OCI-LY1 (cell line): ENCODE measurements around the gene TLL2.

Source experiments
- H2AFZ ChIP-seq: fragments of 200-600 bp; sonication (generic), shearing (Covaris generic); 2 replicates; pipeline ENCODE4 v1.6.0; 2014; ENCODE audit warnings: antibody characterized with exemption, mild to moderate bottlenecking, low read length
- H3F3A ChIP-seq: fragments of 200-600 bp; sonication (generic), shearing (Covaris generic); 2 replicates; pipeline ENCODE4 v1.6.0; 2014; ENCODE audit warnings: mild to moderate bottlenecking, antibody characterized with exemption, low read length, moderate library complexity; ENCODE audit not compliant: insufficient read depth
- H3K27ac ChIP-seq: fragments of 200-600 bp; sonication (generic); 2 replicates; pipeline ENCODE4 v1.5.1; 2014; ENCODE audit warnings: low read length, mixed run types, mild to moderate bottlenecking, low read depth; ENCODE audit not compliant: poor library complexity, severe bottlenecking
- H3K27me3 ChIP-seq: fragments of 200-600 bp; sonication (generic); 2 replicates; pipeline ENCODE4 v1.6.0; 2014; ENCODE audit warnings: antibody characterized with exemption, mild to moderate bottlenecking, low read length, moderate library complexity; ENCODE audit not compliant: insufficient read depth
- H3K36me3 ChIP-seq: fragments of 200-600 bp; sonication (generic); 2 replicates; pipeline ENCODE4 v1.6.1; 2014; ENCODE audit warnings: mild to moderate bottlenecking, antibody characterized with exemption, low read length, moderate library complexity, mixed read lengths; ENCODE audit not compliant: insufficient read depth
- H3K4me1 ChIP-seq: fragments of 200-600 bp; sonication (generic); 2 replicates; pipeline ENCODE4 v1.5.1; 2014; ENCODE audit warnings: mild to moderate bottlenecking, low read length, moderate library complexity; ENCODE audit not compliant: insufficient read depth, severe bottlenecking
- H3K4me2 ChIP-seq: fragments of 200-600 bp; sonication (generic), shearing (Covaris generic); 2 replicates; pipeline ENCODE4 v1.6.1; 2014; ENCODE audit warnings: low read length
- H3K4me3 ChIP-seq: fragments of 200-600 bp; sonication (generic); 2 replicates; pipeline ENCODE4 v1.5.1; 2014; ENCODE audit warnings: low read length, low read depth, mild to moderate bottlenecking, mixed read lengths; ENCODE audit not compliant: poor library complexity, severe bottlenecking
- H3K79me2 ChIP-seq: fragments of 200-600 bp; shearing (Covaris generic); 2 replicates; pipeline ENCODE4 v1.6.1; 2016; ENCODE audit warnings: mixed run types, low read length, mixed read lengths; ENCODE audit not compliant: insufficient read depth
- H3K9ac ChIP-seq: fragments of 200-600 bp; sonication (generic), shearing (Covaris generic); 2 replicates; pipeline ENCODE4 v1.6.1; 2014; ENCODE audit warnings: mild to moderate bottlenecking, low read length, mixed read lengths
- H3K9me2 ChIP-seq: fragments of 200-600 bp; sonication (generic), shearing (Covaris generic); 2 replicates; pipeline ENCODE4 v1.6.1; 2014; ENCODE audit warnings: low read depth, mild to moderate bottlenecking, low read length, mixed read lengths
- H3K9me3 ChIP-seq: fragments of 200-600 bp; shearing (Covaris generic); 2 replicates; pipeline ENCODE4 v1.6.1; 2014; ENCODE audit warnings: low read length, mixed read lengths
- H4K20me1 ChIP-seq: fragments of 200-600 bp; sonication (generic), shearing (Covaris generic); 2 replicates; pipeline ENCODE4 v1.6.0; 2016; ENCODE audit warnings: mild to moderate bottlenecking, low read length; ENCODE audit not compliant: insufficient read depth
- EZH2 ChIP-seq: fragments of 200-600 bp; sonication (generic), shearing (Covaris generic); IDR thresholded peaks from 2 replicates; pipeline ENCODE4 v1.8.0; 2017; ENCODE audit warnings: borderline replicate concordance, mixed run types, mild to moderate bottlenecking, antibody characterized with exemption, low read length, moderate library complexity, mixed read lengths
- TF ChIP-seq, protein P1 (sequence below): fragments of 200-600 bp; sonication (generic), shearing (Covaris generic); IDR thresholded peaks from 2 replicates; pipeline ENCODE4 v1.5.1; 2017; ENCODE audit warnings: mild to moderate bottlenecking, antibody characterized with exemption, low read length, moderate library complexity, mixed read lengths

TLL2 gene

DNA sequence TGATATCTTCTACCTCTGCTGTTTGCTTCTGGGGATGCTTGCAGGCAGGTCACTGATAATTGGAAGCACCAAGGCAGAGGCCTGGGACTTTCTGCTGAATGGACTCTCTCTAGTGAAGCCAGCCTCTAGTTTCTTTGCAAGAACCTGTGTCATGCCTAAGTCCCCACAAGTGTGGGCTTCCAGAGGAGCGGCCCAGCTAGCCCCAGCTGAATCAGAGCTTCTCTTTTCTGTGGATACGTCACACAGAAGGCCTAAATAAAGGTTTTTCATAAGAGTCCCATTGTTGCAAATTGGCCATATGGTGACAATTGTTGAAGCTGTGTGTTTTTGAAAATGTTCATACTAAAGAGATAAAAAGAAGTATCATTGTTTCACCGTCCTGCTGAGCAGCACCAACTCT is 148.2 kb downstream of the TLL2 start:
- Histone ChIP-seq H3K9ac (no peak overlapping the region), H3K4me2 (no peak overlapping the region), H3K27me3 (no peaks in the 10 kb centered on the region), H3K9me2 (no peaks in the 10 kb centered on the region), H3K27ac (no peak overlapping the region), H3K9me3 (no peaks in the 10 kb centered on the region), H3K36me3 (no peaks in the 10 kb centered on the region), H2AFZ (no peak overlapping the region), H3K79me2 (no peaks in the 10 kb centered on the region), H3F3A (no peaks in the 10 kb centered on the region), H4K20me1 (no peaks in the 10 kb centered on the region), H3K4me1 (no peaks in the 10 kb centered on the region), H3K4me3 (no peak overlapping the region)
- TF ChIP-seq, protein P1, sequence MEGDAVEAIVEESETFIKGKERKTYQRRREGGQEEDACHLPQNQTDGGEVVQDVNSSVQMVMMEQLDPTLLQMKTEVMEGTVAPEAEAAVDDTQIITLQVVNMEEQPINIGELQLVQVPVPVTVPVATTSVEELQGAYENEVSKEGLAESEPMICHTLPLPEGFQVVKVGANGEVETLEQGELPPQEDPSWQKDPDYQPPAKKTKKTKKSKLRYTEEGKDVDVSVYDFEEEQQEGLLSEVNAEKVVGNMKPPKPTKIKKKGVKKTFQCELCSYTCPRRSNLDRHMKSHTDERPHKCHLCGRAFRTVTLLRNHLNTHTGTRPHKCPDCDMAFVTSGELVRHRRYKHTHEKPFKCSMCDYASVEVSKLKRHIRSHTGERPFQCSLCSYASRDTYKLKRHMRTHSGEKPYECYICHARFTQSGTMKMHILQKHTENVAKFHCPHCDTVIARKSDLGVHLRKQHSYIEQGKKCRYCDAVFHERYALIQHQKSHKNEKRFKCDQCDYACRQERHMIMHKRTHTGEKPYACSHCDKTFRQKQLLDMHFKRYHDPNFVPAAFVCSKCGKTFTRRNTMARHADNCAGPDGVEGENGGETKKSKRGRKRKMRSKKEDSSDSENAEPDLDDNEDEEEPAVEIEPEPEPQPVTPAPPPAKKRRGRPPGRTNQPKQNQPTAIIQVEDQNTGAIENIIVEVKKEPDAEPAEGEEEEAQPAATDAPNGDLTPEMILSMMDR: no peak
- no peak for TF ChIP-seq EZH2

DNA sequence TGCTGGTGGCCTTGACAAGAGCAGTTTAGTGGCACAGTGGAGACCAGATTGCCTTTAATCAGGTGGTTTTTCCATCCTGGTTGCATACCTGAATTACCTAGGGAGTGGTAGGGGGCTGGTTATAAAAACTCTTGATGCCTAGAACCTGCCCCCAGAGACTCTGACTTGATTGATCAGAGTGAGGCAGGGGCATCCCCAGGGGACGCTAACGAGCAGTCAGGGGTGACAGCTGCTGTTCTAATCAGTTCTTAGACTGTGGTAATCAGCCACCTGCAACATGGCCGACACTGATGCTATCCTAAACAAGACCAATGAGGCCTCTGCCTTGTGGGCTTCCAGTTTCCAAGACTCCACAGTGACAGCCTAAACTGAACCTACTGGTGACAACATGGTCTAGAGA is 153.0 kb downstream of the TLL2 start:
- Histone ChIP-seq H2AFZ (no peak overlapping the region), H3K9me2 (no peaks in the 10 kb centered on the region), H3K27ac (no peak overlapping the region), H3F3A (no peaks in the 10 kb centered on the region), H3K79me2 (no peaks in the 10 kb centered on the region), H3K9ac (no peak overlapping the region), H3K4me1 (no peaks in the 10 kb centered on the region), H4K20me1 (no peaks in the 10 kb centered on the region), H3K27me3 (no peaks in the 10 kb centered on the region), H3K36me3 (no peaks in the 10 kb centered on the region), H3K9me3 (no peaks in the 10 kb centered on the region), H3K4me3 (no peak overlapping the region), H3K4me2 (no peak overlapping the region)
- TF ChIP-seq, protein P1: no peak
- TF ChIP-seq EZH2: no peak

DNA sequence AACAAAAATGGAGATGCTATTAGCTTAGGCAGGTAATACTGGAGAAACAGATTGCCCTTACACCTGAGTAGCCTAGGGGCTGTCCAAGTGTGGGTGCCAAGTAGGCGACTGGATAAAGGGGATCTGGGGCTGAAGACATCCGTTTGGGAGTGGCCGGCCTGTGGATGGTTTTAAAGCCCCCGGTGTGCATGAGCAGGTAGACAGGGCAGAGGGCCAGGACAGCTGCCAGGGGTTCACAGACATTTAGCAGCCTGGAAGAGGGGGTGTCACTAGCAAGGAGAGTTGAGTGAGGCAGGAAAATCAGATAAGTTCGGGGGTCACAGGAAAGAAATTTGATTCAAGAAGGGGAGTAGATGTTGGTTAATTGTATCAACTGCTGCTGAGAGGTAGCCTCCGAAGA is 153.4 kb downstream of the TLL2 start:
- Histone ChIP-seq H3K9me2 (no peaks in the 10 kb centered on the region), H3K79me2 (no peaks in the 10 kb centered on the region), H2AFZ (no peak overlapping the region), H3K9ac (no peak overlapping the region), H3K36me3 (no peaks in the 10 kb centered on the region), H4K20me1 (no peaks in the 10 kb centered on the region), H3F3A (no peaks in the 10 kb centered on the region), H3K9me3 (no peaks in the 10 kb centered on the region), H3K4me3 (no peak overlapping the region), H3K4me1 (no peaks in the 10 kb centered on the region), H3K27me3 (no peaks in the 10 kb centered on the region), H3K4me2 (no peak overlapping the region), H3K27ac (no peak overlapping the region)
- TF ChIP-seq, protein P1: no peak
- no peak for TF ChIP-seq EZH2
